Caco-2 (cell line): Measurements from ENCODE around the gene PAK4. TPM values are rescaled to one million over a fixed set of nuclear protein-coding genes. Genes with fewer than 3 reads are reported as not detected.
A peak's percentile ranks its signal among the peaks of the same experiment; 100 is the strongest.

Experiments
- BruUV-seq: library from RNA; stranded (reverse); fragments of 400-500 nt; replicated peaks from 2 replicates; lab custom pipeline; 2021; lab: Mats Ljungman, UMichigan
- CTCF ChIA-PET: fragments of 300-600 bp; sonication (Branson Sonifier 250); formaldehyde crosslinking; loops from one replicate; lab custom pipeline; 2022; ENCODE audit warnings: antibody characterized with exemption; lab: Charles Lee
- POLR2A ChIA-PET: fragments of 300-600 bp; sonication (Branson Sonifier 250); formaldehyde crosslinking; loops from one replicate; lab custom pipeline; 2022; ENCODE audit warnings: antibody characterized with exemption; lab: Charles Lee
- DNase-seq, 2 experiments: peaks; one replicate each; pipeline versions ENCODE4 v3.0.0 to v3.0.0-alpha.2; 2020 to 2022
- H3K27me3 ChIP-seq: replicated peaks from 2 replicates; pipeline ENCODE4 v1.6.0; 2011; ENCODE audit warnings: low read length; ENCODE audit not compliant: control insufficient read depth, insufficient read depth
- H3K36me3 ChIP-seq: 2 replicates; pipeline ENCODE4 v1.5.1; 2011; ENCODE audit warnings: low read length; ENCODE audit not compliant: control insufficient read depth, insufficient read depth
- H3K4me1 ChIP-seq: fragments of 250-450 bp; sonication (Bioruptor Pico); 2 replicates; pipeline ENCODE4 v1.5.1; 2020; ENCODE audit warnings: mild to moderate bottlenecking
- H3K4me3 ChIP-seq: 2 replicates; pipeline ENCODE4 v1.5.1; 2011; ENCODE audit warnings: low read depth, mild to moderate bottlenecking, control low read depth, low read length
- H3K9me3 ChIP-seq: fragments of 250-450 bp; sonication (Bioruptor Pico); 2 replicates; pipeline ENCODE4 v1.5.1; 2020; ENCODE audit warnings: mild to moderate bottlenecking, moderate library complexity
- H3K27ac Mint-ChIP-seq: one replicate; pipeline ENCODE4 v1.8.0; 2022; ENCODE audit warnings: mixed read lengths; ENCODE audit not compliant: unreplicated experiment
- H3K27me3 Mint-ChIP-seq: one replicate; pipeline ENCODE4 v1.8.0; 2022; ENCODE audit warnings: mixed read lengths; ENCODE audit not compliant: insufficient read depth, unreplicated experiment
- H3K36me3 Mint-ChIP-seq: one replicate; pipeline ENCODE4 v1.8.0; 2022; ENCODE audit warnings: mild to moderate bottlenecking, mixed read lengths; ENCODE audit not compliant: insufficient read depth, unreplicated experiment
- H3K4me1 Mint-ChIP-seq: one replicate; pipeline ENCODE4 v1.8.0; 2022; ENCODE audit warnings: low read depth, mixed read lengths; ENCODE audit not compliant: unreplicated experiment
- H3K4me3 Mint-ChIP-seq: one replicate; pipeline ENCODE4 v1.8.0; 2022; ENCODE audit warnings: mild to moderate bottlenecking, moderate library complexity, mixed read lengths; ENCODE audit not compliant: unreplicated experiment
- H3K9me3 Mint-ChIP-seq: one replicate; pipeline ENCODE4 v1.8.0; 2022; ENCODE audit warnings: mixed read lengths; ENCODE audit not compliant: unreplicated experiment
- CTCF ChIP-seq, 2 experiments: fragments of 200-600 bp in 1 of 2; IDR thresholded peaks; 1 replicate in 1 of 2; 2 replicates in 1 of 2; pipeline versions ENCODE4 v1.5.1 to v1.8.0; 2011 to 2022; ENCODE audit warnings: antibody characterized with exemption in 1 of 2, control low read depth in 1 of 2, inconsistent platforms in 1 of 2, low read depth in 1 of 2, low read length in 1 of 2, mild to moderate bottlenecking in 1 of 2, moderate library complexity in 1 of 2; ENCODE audit not compliant: insufficient read depth in 1 of 2, severe bottlenecking in 1 of 2, unreplicated experiment in 1 of 2
- intact Hi-C: fragments of 100-400 bp; cut with micrococcal nuclease; formaldehyde crosslinking; loops from one replicate; pipeline ENCODE4 v1.10.0; 2022; ENCODE audit not compliant: unreplicated experiment
- total RNA-seq: library from RNA; stranded (reverse); gene quantifications from 2 replicates; pipeline ENCODE4 v1.2.3, GENCODE V29; 2022

Gene PAK4
- total RNA-seq, 1 experiment from 2014 or later: 112 TPM

GRCh38 chr19:39195755-39196154, 70.2 kb downstream of the PAK4 start:
- Mint-ChIP-seq H3K4me1 (peaks cover 19% of the 10 kb centered on the region), H3K27ac (no peak overlapping the region), H3K36me3 (no peaks in the 10 kb centered on the region), H3K9me3 (no peaks in the 10 kb centered on the region), H3K4me3 (no peak overlapping the region), H3K27me3 (no peaks in the 10 kb centered on the region)
- Histone ChIP-seq H3K9me3 (no peaks in the 10 kb centered on the region), H3K4me1 (peaks cover 27% of the 10 kb centered on the region), H3K36me3 (no peaks in the 10 kb centered on the region), H3K27me3 (no peaks in the 10 kb centered on the region), H3K4me3 (no peak overlapping the region)
- ChIA-PET CTCF (no interaction called here), POLR2A (no interaction called here)
- TF ChIP-seq CTCF (IDR thresholded peaks at IDR 0.05; ENCODE audit: insufficient read depth in 1 of 2, low read depth in 1 of 2, low read length in 1 of 2, severe bottlenecking in 1 of 2, unreplicated experiment in 1 of 2): no peak
- intact Hi-C loops: no loop called here
- no TSS peak for BruUV-seq
- DNase-seq: no peak

GRCh38 chr19:39196320-39196719, 70.7 kb downstream of the PAK4 start:
- CTCF ChIA-PET: no interaction called here
- Mint-ChIP-seq H3K36me3 (no peaks in the 10 kb centered on the region), H3K27ac (no peak overlapping the region), H3K4me1 (peaks cover 15% of the 10 kb centered on the region), H3K9me3 (no peaks in the 10 kb centered on the region), H3K4me3 (no peak overlapping the region), H3K27me3 (no peaks in the 10 kb centered on the region)
- no peak for TF ChIP-seq CTCF (IDR thresholded peaks at IDR 0.05; ENCODE audit: insufficient read depth in 1 of 2, low read depth in 1 of 2, low read length in 1 of 2, severe bottlenecking in 1 of 2, unreplicated experiment in 1 of 2)
- intact Hi-C loops: no loop called here
- Histone ChIP-seq H3K4me3 (no peak overlapping the region), H3K36me3 (no peaks in the 10 kb centered on the region), H3K27me3 (no peaks in the 10 kb centered on the region), H3K4me1 (peaks cover 27% of the 10 kb centered on the region), H3K9me3 (no peaks in the 10 kb centered on the region)
- POLR2A ChIA-PET: no interaction called here
- BruUV-seq: no TSS peak
- no peak for DNase-seq

- DNase-seq: no peak
- Mint-ChIP-seq H3K27me3 (no peaks in the 10 kb centered on the region), H3K4me3 (peak within 1 kb of the TSS; percentile 49), H3K36me3 (no peaks in the 10 kb centered on the region), H3K4me1 (peaks cover 15% of the 10 kb centered on the region), H3K27ac (no peak within 1 kb of the TSS), H3K9me3 (no peaks in the 10 kb centered on the region)
- ChIA-PET POLR2A (no interaction called here), CTCF (no interaction called here)
- BruUV-seq: no TSS peak
- Histone ChIP-seq H3K27me3 (no peaks in the 10 kb centered on the region), H3K9me3 (no peaks in the 10 kb centered on the region), H3K4me1 (peaks cover 27% of the 10 kb centered on the region), H3K36me3 (no peaks in the 10 kb centered on the region), H3K4me3 (no peak within 1 kb of the TSS)
- TF ChIP-seq CTCF (IDR thresholded peaks at IDR 0.05; ENCODE audit: insufficient read depth in 1 of 2, low read depth in 1 of 2, low read length in 1 of 2, severe bottlenecking in 1 of 2, unreplicated experiment in 1 of 2): no peak
- intact Hi-C loops: no loop called here
Measured at GRCh38 chr19:39196860-39197562, 71.4 kb downstream of the PAK4 start, which contains the start of gene NCCRP1. TSS of gene NCCRP1 (plus strand) at chr19:39196964. CDS start at chr19:39196983, 19 bp downstream.
